ENCODE data around the gene SDE2.
"Not testable (repeated sequence)": the region's sequence is repeated elsewhere in the genome, so short reads cannot be mapped to it uniquely, and the experiment has no call there.

Gene SDE2

DNA sequence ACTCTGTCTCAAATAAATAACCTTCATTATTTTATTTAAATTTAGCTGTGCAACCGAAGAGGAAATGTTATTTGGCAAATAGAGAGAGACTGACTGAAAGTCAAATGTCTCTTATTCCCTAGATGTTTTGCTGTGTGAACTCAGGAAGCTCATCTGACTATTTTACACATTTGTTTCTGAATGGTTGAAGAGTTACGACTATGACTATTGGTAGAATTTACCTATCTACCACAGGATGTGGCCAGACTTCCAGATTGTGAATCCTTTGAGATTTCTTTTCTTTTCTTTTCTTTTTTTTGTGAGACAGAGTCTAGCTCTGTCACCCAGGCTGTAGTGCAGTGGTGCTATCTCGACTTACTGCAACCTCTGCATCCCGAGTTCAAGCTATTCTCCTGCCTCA is 5.3 kb upstream of the SDE2 start:
- no peak for DNase-seq

DNA sequence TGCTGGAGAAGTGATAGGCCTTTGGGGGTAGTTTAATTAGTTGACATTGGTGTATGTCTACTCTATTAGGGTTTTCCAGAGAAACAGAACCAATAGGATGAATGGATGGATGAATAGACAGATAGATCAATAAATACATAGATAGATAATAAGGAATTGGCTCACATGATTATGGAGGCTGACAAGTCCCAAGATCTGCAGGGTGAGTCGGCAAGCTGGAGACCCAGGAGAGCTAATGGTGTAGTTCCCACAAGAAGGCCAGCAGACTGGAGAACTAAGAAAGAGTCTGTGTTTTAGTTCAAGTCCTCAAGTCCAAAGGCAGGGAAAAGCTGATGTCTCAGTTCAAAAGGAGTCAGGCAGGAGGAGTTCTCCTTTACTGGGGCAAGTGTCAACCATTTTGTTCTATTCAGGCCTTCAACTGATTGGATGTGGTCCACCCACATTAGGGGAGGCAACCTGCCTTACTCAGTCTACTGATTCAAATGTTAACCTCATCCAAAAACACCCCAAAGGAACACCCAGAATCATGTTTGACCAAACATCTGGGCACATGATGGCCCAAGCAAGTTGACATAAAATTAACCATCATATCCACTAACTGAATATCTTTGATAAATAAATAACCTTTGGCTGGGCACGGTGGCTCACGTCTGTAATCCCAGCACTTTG is 4.5 kb upstream of the SDE2 start:
- DNase-seq = no peak

DNA sequence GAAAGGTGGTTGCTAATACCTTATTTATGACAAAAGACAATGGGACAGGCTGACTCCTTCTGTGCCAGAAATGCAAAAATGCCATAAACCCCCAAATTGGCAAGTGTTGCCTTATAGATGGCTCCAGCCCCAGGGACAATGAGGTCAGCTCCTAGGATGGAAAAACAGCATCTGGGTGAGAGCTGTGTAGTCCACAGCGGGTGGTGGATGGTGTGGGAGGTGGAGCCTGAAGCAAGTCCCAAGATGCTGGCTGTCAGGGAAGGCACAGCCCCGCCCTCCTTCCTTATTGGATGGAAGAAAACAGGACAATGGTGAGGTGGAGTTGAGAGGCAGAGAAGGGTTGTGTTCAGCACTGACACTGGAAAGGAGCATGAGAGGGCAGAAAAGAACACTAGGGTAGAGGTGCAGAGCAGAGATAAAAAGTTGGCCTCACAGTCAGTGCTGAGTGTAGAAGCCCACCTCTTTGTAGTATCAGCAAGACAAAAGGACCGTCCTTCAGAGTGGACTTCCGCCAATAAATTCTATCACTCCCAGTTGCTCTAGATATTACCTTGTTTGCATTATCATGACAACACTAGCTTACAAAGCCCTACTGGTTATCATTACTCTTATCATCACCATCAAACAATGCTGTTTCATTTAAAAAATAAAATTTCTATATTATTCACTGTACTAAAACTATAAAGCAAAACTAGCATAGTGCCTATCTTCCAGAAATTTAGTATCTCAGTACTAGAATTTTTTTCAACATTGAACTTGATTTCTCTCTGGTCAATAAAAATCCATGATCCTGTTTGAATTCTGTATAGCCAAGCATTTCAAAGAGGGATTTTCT is 3.7 kb upstream of the SDE2 start:
- no peak for DNase-seq

DNA sequence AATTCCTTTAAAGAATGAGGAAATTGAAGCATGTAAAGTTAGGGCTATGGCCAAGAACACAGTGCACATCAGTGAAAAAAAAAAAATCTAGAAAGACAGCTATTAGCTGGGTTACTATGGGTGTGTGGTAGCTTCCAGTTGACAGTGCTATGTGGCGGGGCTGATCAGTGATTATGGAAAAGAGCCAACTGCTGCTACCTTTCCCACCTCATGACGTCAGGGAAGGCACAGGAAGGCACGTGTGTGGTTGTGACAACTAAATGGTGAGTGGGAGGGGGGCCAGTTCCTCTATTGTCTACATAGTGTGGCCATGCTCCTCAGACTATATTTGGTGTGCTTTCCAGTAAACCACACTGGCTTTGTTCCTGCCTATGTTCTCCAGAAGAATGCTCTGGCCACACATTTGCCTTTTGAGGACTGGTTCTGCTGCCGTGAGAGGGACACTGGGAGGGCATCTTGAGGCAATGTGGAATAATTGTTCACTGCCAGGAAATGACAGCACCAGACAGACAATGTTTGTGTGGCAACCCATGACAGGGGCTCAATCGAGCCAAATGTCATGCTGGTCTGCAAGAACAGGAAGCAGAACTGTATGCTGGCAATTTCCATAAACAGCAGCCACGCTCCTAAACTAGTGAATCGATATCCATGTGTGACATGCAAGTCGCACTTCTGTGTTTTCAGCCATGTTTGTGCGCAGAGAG is 3.0 kb upstream of the SDE2 start:
- peak; percentile 8 for DNase-seq

DNA sequence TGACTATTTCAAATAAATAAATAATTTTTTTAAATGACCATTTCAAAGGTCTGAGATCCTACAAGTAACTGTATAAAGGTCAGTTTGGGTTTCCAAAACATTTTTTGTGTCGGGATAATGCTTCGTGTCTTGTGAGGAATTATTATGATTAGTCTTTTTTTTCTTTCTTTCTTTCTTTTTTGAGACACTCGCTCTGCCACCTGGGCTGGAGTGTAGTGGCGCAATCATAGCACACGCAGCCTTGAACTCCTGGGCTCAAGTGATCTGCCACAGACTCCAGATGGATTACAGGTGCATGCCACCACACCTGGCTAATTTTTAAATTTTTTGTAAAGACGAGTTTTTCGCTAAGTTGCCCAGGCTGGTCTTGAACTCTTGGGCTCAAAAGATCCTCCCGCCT is 1.9 kb upstream of the SDE2 start:
- DNase-seq = no peak

DNA sequence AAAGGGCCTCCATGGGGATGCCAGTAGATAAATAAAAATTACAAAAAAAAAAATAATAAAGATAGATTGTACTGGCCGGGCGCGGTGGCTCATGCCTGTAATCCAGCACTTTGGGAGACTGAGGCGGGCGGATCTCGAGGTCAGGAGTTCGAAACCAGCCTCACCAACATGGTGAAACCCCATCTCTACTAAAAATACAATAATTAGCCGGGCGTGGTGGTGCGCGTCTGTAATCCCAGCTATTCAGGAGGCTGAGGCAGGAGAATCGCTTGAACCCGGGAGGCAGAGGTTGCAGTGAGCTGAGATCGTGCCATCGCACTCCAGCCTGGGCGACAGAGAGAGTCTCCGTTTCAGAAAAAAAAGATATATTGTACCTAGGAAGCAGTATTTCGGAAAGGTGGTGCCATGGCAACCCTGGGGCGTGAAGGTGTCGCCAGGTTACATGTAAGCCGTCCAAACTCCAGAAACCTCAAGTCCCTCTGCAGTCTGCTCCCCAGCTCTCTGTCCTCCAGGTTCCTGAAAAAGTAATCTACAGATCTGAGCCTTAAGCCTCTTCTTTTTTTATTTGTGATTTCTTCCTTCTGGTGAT is 1.4 kb upstream of the SDE2 start:
- DNase-seq = not testable (repeated sequence)

DNA sequence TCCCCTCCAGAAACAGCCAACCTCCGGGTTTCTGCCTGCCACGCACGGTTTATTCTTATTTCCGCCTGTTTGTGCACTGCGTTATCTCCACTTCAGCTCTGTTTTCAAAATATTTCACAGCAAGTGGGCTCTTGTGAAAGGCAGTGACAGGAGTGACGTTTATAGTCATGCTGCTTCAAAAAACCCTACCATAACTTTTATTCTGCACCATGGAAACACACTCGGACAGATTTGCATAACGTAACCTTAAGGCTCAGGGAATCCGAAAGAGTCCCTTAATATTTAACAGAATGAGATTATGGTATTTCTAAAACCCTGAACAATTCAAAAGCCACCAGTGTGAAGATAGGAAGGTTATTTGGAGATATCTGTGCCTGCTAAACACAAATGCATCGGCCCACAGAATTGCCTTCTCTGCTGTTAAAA is 782 bp upstream of the SDE2 start:
- DNase-seq = no peak

DNA sequence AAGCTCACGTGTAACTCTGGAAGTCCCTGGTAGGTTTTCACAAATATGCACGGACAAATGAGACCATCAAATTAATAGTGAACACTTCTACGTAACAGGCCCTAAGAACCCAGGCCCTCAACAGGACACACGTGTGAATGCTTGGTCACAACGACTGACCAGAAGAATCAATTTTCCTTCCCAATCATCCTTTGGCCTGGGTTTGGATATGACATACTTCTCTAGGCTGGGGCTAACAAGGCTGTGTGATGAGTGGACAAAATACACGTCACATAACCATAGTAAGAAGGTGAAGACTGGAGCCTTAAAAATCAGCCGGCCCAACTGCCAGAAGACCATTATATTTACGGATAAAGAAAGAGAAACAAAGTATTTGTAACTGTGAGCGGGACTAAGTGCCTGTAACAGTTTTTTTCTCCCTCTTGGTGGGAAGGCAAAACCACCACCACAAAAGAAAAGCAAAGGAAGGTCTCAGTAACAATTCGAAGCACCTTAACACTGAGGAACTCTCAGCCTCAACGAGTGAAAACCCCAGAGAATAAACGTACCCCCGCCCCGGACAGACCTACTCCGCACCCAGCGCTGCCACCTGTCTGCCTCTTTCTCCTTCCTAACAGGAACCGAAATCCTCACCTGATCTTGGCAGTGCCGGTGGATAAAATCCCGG is 450 bp downstream of the SDE2 start:
- no peak for DNase-seq

DNA sequence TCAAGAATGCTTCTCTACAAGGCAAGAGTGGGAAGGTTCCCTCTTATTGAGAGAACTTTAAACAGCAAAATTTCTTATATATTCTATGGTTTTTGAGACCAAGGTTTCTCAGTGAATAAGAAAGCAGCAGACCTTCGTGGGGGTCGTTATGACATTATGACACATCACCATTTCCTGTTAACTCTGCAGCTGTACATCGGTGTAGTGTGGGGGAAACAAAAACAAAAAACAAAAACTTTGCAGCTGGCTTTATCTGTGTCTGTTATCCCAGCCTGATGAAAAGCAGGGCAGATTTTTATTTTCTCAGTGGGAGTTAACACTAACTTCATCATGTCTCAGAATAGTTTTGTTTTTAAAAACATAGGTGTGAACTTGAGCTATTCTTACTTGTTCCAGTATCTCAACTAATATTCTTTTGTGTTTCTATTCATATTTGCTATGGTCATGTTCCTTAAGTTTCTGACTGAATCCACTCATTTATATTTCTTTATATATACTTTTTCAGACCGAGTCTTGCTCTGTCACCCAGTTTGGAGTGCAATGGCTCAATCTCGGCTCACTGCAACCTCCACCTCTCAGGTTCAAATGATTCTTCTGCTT is 2.1 kb downstream of the SDE2 start:
- no peak for DNase-seq

DNA sequence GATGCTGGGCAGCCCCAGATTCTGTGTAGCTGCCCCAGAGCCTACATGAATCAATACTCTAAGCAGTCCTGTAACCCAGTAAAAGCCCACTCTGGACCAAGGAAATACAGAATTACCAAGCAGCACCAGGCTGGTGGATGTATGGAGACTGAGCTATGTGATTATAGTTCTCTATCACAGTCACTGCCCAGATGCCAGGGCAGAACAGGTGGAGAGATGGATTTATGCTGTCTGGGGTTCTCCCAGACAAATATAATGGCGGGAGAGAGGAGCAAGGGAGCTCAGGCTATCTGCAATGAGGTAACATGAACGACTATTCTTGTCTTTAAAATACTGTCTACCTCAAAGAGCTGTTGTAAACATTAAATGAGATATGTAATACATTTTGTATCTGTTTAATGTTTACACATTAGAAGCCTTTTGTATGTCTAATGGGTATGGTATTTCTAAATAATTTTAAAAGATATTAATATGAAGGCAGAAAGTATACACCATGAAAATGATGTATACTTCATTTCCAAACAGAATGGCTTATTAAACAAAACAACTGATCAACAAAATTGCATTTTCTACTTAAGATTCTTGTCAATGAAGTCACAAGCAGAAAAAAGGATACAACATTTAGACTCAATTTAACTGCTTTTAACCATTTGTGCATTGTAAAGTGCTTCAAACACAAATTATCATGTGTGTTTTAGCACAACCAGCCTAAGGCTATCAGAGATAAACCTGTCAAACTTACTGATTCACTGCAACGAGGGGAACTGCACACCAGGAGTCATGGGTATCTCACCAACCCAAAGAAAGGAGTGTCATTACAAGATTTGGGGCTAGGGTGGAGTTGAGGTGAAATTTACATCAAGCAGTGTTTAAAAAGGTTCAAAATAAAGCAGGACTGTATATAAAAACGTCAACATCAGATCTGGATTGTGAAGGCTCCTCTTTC is 3.0 kb downstream of the SDE2 start:
- DNase-seq = no peak

DNA sequence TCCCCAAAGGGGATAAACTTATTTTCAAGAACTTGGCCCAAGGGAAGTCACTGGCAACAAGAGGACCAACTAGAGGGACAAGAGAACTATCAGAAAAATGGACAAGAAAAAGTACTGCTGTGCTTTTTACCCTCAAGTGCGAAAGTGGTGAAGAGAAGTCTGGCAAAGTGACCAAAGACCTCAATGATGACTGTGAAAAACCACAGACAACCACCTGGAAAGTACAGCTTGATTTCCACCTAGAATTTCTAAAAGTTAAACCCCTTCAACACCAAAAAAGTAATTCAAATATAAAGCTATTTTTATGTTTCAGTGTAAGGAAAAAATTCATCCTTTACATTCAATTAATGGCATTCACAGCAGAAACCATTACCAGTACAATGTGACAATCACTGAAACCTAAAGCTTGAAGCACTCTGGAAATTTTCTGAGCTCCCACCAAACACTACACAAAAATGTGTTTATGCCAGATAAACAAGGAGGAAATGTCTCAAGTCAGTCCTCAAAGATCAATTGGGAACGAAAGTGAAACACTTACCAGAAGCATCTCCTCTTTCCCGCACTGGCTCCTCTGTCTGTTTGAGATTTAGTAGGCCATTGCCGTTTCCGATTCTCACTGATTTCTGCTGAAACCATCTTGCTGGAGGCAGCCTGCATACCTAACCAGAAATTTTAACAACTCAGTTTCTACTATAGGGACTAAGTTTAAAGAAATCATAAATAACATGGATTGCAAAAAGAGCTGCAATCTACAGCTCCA is 8.3 kb downstream of the SDE2 start:
- no peak for DNase-seq

DNA sequence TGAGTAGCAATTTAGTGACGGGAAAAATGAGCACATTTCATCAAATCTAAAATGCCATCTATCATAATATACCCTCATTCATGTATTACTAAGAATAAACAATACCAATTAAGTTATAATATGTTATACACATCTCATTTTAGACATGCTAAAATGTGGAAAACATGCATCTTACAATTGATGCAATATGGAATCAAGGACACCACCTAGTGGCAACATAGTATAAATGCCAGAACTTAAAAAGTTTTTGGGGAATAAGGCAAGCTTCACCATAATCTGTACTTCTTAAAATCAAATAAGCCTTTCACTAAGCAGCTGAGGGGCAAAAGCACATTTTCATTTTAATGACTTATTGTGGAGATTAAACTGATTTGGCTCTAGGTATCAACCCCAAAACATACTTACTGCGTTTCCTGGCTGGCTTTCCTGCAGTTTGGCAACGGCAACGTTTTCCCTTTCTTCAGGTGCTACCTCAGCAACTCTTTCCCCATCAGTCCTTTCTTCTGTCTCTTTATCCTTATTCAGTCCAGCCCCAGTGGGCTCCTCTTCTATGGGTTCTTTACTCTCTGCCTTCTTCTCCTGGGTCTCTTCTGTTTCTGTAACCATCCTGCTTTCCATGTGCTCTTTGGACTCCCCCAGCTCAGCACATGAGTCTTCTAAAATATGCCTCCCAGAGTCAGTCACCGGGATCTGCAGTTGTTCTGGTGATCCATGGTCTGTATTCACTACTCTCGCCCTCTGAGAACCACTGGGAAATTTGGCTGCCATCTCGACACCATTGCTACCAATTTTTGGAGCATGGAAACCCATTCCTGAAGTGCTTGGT is 11.4 kb downstream of the SDE2 start:
- no peak for DNase-seq

DNA sequence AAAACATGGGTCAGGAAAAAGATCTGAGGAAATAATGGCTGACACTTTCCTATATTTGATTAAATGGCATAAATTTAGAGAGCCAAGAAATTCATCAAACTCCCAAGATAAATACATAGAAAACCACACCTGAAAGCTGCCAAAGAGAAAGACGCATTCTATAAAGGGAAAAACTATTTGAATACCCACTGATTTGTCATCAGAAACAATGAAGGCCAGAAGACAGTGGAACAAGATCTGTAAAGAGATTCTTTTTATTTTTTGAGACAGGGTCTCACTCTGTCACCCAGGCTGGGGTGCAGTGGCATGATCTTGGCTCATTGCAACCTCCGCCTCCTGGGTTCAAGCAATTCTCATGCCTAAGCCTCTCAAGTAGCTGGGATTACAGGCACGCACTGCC is 17.4 kb downstream of the SDE2 start:
- DNase-seq = no peak

DNA sequence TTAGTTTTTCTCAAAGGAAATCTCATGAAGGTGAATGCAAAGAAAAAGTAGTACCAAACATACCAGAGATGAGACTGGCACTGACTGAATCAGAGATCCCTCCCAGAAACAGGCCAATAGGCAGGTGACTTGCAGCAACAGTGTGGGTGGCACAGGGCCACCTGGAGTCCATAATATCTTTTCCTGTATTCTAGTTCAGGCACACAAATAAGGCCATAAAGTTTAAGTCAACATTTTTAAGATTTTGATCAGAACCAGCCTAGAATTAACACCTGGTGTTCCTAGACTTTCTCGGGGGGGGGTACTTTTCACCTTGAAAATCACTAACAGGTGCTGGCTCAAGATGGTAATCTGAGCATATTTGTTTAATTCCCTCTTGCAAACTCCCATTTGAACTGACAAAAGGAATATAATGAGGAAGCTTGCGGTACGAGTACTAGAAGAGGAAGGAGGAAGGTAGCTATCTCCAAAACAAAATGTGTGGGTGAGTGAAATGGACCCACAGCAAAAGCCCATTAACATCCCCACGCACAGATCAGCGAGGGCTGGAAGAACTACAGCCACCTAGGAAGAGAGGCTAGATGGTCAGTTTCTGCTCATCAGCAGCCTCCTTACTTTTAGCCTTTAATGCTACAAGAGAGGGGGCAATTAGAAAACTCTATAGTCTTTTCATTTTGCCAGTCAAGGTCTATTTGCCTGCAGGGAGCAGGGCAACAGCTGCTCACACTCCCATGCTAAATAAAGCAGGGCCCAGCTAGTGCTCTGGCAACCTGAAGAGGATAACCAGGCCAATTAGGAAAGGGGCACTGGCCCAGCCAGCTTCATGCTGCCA is 18.9 kb downstream of the SDE2 start:
- DNase-seq = no peak

DNA sequence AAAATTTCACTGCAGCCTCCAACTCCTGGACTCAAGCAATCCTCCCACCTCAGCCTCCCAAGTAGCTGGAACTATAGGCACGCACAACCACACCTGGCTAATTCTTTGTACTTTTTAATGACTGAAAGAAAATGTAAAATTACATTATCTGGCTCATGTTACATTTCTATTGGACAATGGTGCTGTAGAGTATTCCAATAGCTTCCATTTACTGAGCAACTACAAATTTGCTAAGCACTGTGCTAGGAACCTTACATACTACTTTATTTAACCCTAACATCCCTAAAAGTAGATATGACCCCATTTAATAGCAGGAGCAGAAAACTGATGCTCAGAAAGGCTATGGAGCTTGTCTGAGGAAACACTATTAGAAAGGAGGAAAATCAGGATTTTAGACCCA is 19.7 kb downstream of the SDE2 start:
- DNase-seq = no peak

DNA sequence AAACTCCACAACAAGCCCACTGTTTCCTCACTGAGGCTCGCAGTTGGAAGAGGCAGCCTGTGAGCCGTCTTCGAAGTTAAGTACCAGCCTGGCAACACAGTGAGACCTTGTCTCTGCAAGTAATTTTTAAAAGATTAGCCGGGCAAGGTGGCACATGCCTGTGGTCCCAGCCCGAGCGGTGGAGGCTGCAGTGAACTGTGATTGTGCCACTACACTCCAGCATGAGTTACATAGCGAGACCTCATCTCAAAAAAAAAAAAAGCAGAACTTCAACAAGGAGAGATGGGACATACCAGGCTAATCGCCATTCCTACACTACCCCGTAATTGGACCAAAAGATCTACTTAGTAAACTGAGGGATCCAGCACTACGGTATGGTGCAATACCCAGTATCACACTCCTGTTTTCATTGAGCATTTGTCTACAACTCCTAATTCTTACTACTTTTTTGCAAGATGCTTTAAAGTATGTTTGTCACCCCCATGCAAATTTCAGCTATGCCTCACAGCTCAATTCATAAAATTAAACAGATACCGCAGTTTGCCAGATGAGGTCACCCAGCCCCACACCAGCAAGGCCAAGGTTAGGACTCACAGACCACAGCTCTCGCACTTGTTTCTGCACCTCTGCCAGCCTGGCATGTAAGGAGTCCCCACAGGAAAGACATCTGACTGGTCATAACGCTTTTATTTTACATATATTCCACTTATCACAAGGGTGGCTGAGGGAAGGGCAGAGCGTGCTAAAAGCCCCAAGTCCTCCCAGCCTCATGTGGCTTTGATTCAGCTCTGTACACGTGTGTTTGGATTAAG is 21.0 kb downstream of the SDE2 start:
- no peak for DNase-seq

DNA sequence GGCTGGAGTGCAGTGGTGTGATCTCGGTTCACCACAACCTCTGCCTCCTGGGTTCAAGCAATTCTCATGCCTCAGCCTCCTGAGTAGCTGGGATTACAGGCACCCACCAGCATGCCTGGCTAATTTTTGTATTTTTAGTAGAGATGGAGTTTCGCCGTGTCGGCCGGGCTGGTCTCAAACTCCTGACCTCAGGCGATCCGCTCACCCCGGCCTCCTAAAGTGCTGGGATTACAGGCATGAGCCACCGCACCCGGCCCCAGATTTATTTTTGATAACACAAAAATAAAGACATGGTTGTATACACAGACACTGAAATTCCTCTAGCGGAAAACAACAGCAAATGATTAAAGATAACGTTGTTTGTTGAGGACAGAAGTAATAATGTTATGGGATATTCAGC is 24.0 kb downstream of the SDE2 start:
- not testable (repeated sequence) for DNase-seq

DNA sequence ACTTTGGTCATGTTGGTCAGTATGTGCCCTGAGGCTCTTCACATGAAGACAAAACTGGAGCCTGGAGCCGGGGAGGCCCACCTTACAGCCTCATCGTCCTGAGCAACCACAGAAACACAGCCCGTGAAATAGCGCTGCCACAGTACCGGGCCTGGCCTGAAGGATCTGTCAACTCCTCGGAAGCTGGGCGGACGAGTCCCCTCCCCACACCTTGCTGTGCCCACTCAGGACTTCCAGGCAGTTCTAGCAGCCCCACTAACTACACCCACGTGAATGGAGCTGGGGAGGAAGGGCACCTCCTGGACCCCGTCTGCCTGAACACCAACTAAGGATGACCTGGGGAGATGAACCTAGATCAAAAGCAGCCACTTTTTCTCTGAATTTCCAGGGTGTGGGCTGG is 24.7 kb downstream of the SDE2 start:
- DNase-seq = no peak

Measured in stimulated activated CD4-positive, alpha-beta T cell treated with anti-CD3 and anti-CD28 coated beads, Interleukin-12 subunit alpha, Interleukin-12 subunit beta, amount 100 ng/mL, for 4 hours (primary cell).